Kidney (tissue), 14 donors: ENCODE data around the gene EAF1. TPM values are rescaled to one million over a fixed set of nuclear protein-coding genes. Genes with fewer than 3 reads are reported as not detected.
"Not testable (repeated sequence)": the region's sequence is repeated elsewhere in the genome, so short reads cannot be mapped to it uniquely, and the experiment has no call there.

ENCODE experiments used
- DNase-seq, 5 donors: peaks; one replicate each; pipeline ENCODE4 v3.0.0-alpha.2; 2013 to 2020
- FAIRE-seq: peaks from 2 replicates; lab custom pipeline; 2012; peaks lifted over from hg19 to GRCh38; lab: Jason Lieb, UNC
- H3K27ac ChIP-seq, 2 donors: one replicate each; pipeline ENCODE4 v1.7.0; 2013; ENCODE audit warnings: low read depth in 2 of 2, low read length in 2 of 2, inconsistent platforms in 1 of 2
- H3K27me3 ChIP-seq: one replicate; pipeline ENCODE4 v1.7.1; 2013; ENCODE audit warnings: low read length, inconsistent platforms; ENCODE audit not compliant: control insufficient read depth, insufficient read depth
- H3K36me3 ChIP-seq, 3 donors: one replicate each; pipeline versions ENCODE4 v1.7.0 to v1.7.1; 2013; ENCODE audit warnings: low read length in 3 of 3, control low read depth in 1 of 3, inconsistent platforms in 1 of 3; ENCODE audit not compliant: insufficient read depth in 3 of 3, control insufficient read depth in 2 of 3
- H3K4me1 ChIP-seq, 3 donors: one replicate each; pipeline versions ENCODE4 v1.7.0 to v1.7.1; 2013; ENCODE audit warnings: low read length in 3 of 3, inconsistent platforms in 1 of 3, low read depth in 1 of 3; ENCODE audit not compliant: control insufficient read depth in 2 of 3, insufficient read depth in 2 of 3
- H3K4me3 ChIP-seq, 3 donors: one replicate each; pipeline versions ENCODE4 v1.7.0 to v1.8.1; 2013; ENCODE audit warnings: low read length in 3 of 3, control low read depth in 1 of 3, inconsistent platforms in 1 of 3
- H3K9ac ChIP-seq, 3 donors: one replicate each; pipeline versions ENCODE4 v1.7.0 to v1.7.1; 2013; ENCODE audit warnings: low read length in 3 of 3, control low read depth in 1 of 3, inconsistent platforms in 1 of 3
- H3K9me3 ChIP-seq, 3 donors: one replicate each; pipeline versions ENCODE4 v1.7.0 to v1.7.1; 2013; ENCODE audit warnings: low read length in 3 of 3, control low read depth in 1 of 3, inconsistent platforms in 1 of 3; ENCODE audit not compliant: control insufficient read depth in 2 of 3, insufficient read depth in 1 of 3
- intact Hi-C: fragments of 100-400 bp; cut with DNase I; formaldehyde crosslinking; loops from one replicate; pipeline ENCODE4 v1.11.1; 2022
- polyA plus RNA-seq: library from polyadenylated mRNA; stranded (reverse); fragments of 350-450 nt; fragmentation: Illumina TruSeq; extraction: RNeasy Lipid Tissue Mini Kit (QIAGEN cat#74804); gene quantifications from one replicate; pipeline ENCODE4 v1.2.3, GENCODE V29; 2014; ENCODE audit warnings: low read depth, low replicate concordance; ENCODE audit not compliant: insufficient read depth
- total RNA-seq: library from RNA; stranded (reverse); fragmentation: NEBNext Ultra II Directional; extraction: Animal tissue kit (Norgen Biotek cat#: 25700); gene quantifications from one replicate; pipeline ENCODE4 v1.2.1, GENCODE V29; 2021
- TF ChIP-seq, protein P1 (sequence below): IDR thresholded peaks from 3 replicates; pipeline ENCODE4 v1.5.1; 2012; ENCODE audit warnings: mild to moderate bottlenecking, moderate library complexity, borderline replicate concordance; ENCODE audit not compliant: insufficient read depth; ENCODE audit errors: extremely low read depth
- donor health status: control.
- donor health status: control.
- donor health status: control.
- donor health status: control.
- donor health status: control.
- donor health status: DM: yes; HTN: yes; CAD: no.
- donor health status: Normal renal cell carcinoma (clear cell type).

Gene EAF1
- total and polyA plus RNA-seq, 2 donors from 2014 or later = 8.3 to 16.1 TPM

- peak in 2 of 5 donors; percentile 63 to 77 for DNase-seq
- no peaks in the 10 kb centered on the region for H3K36me3 ChIP-seq
- no peak overlapping the region for H3K9ac ChIP-seq
- FAIRE-seq = peak; percentile 87
- H3K4me3 ChIP-seq = no peak overlapping the region
- no peaks in the 10 kb centered on the region for H3K9me3 ChIP-seq
- intact Hi-C loops = no loop called here
- no peaks in the 10 kb centered on the region for H3K4me1 ChIP-seq
- H3K27ac ChIP-seq = no peak overlapping the region
- no peaks in the 10 kb centered on the region for H3K27me3 ChIP-seq
- TF ChIP-seq, protein P1, sequence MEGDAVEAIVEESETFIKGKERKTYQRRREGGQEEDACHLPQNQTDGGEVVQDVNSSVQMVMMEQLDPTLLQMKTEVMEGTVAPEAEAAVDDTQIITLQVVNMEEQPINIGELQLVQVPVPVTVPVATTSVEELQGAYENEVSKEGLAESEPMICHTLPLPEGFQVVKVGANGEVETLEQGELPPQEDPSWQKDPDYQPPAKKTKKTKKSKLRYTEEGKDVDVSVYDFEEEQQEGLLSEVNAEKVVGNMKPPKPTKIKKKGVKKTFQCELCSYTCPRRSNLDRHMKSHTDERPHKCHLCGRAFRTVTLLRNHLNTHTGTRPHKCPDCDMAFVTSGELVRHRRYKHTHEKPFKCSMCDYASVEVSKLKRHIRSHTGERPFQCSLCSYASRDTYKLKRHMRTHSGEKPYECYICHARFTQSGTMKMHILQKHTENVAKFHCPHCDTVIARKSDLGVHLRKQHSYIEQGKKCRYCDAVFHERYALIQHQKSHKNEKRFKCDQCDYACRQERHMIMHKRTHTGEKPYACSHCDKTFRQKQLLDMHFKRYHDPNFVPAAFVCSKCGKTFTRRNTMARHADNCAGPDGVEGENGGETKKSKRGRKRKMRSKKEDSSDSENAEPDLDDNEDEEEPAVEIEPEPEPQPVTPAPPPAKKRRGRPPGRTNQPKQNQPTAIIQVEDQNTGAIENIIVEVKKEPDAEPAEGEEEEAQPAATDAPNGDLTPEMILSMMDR = peak; percentile 34
These were observed 21.8 kb upstream of the EAF1 start for GRCh38 chr3:15405448-15406050.

GRCh38 chr3:15409239-15409638 lies 18.2 kb upstream of the EAF1 start:
- TF ChIP-seq, protein P1 = no peak
- H3K4me3 ChIP-seq = no peak overlapping the region
- H3K27ac ChIP-seq = no peak overlapping the region
- intact Hi-C loops = no loop called here
- no peak for FAIRE-seq
- no peaks in the 10 kb centered on the region for H3K4me1 ChIP-seq
- H3K27me3 ChIP-seq = no peaks in the 10 kb centered on the region
- no peaks in the 10 kb centered on the region for H3K9me3 ChIP-seq
- DNase-seq = no peak
- peaks cover 0 to 8% (median 0%) of the 10 kb centered on the region in 3 donors for H3K36me3 ChIP-seq
- H3K9ac ChIP-seq = no peak overlapping the region

DNA sequence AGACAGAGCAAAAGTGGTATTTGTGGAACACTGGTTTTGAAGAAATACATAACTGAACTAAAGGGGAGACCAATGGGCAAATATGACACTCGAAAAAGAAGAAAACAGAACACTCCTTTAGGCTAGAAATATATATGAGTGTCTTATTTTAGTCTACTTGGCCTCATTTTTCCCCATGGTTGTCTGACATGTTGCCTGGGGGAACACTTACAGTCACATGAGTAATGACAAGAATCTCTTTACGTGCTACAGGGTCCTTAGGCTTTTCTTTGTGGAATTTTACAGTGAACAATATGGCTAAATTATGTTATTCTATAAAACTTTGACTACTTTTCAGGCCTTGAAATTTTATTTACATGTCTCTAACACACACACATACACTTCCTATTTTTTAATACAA lies 17.6 kb upstream of the EAF1 start:
- FAIRE-seq (no peak), DNase-seq (no peak)
- Histone ChIP-seq H3K36me3 (peaks cover 0 to 12% (median 5%) of the 10 kb centered on the region in 3 donors), H3K27ac (no peak overlapping the region), H3K4me1 (no peaks in the 10 kb centered on the region), H3K4me3 (no peak overlapping the region), H3K27me3 (no peaks in the 10 kb centered on the region), H3K9ac (no peak overlapping the region), H3K9me3 (no peaks in the 10 kb centered on the region)
- intact Hi-C loops = no loop called here
- TF ChIP-seq, protein P1 = no peak

DNA sequence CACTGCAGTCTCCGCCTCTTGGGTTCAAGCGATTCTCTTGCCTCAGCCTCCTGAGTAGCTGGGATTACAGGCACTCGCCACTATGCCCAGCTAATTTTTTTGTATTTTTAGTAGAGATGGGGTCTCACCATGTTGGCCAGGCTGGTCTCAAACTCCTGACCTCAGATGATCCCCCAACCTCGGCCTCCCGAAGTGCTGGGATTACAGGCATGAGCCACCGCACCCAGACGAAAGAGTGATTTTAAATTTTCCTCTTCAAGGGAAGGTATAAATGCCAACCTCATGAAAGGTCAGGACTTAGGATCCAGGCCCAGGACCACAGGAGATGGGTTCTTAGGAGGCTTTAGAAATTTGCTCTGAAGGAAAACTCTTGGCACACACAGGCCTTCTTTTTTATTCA lies 16.4 kb upstream of the EAF1 start:
- intact Hi-C loops, H3K9ac ChIP-seq, H3K27me3 ChIP-seq, H3K27ac ChIP-seq, H3K9me3 ChIP-seq, H3K4me3 ChIP-seq, DNase-seq, FAIRE-seq, H3K4me1 ChIP-seq: not testable (repeated sequence)
- H3K36me3 ChIP-seq = peaks cover 7 to 21% (median 17%) of the 10 kb centered on the region in 3 donors
